HUES48 (cell line): ENCODE measurements around the gene COL12A1.

Experiments
- H3K27ac ChIP-seq: one replicate; pipeline ENCODE4 v1.7.0; 2013; ENCODE audit warnings: low read depth, low read length, inconsistent platforms
- H3K27me3 ChIP-seq: 2 replicates; pipeline ENCODE4 v1.6.1; 2013; ENCODE audit warnings: mild to moderate bottlenecking, low read length; ENCODE audit not compliant: control insufficient read depth, insufficient read depth
- H3K36me3 ChIP-seq: 2 replicates; pipeline ENCODE4 v1.6.1; 2013; ENCODE audit warnings: low read length; ENCODE audit not compliant: control insufficient read depth, insufficient read depth
- H3K4me1 ChIP-seq: 2 replicates; pipeline ENCODE4 v1.6.1; 2013; ENCODE audit warnings: mild to moderate bottlenecking, low read length; ENCODE audit not compliant: control insufficient read depth, insufficient read depth
- H3K4me3 ChIP-seq: 2 replicates; pipeline ENCODE4 v1.5.1; 2013; ENCODE audit warnings: mild to moderate bottlenecking, low read depth, low read length
- H3K9ac ChIP-seq: 2 replicates; pipeline ENCODE4 v1.6.1; 2013; ENCODE audit warnings: mild to moderate bottlenecking, low read depth, low read length, moderate library complexity
- H3K9me3 ChIP-seq: 2 replicates; pipeline ENCODE4 v1.6.1; 2013; ENCODE audit warnings: low read length; ENCODE audit not compliant: control insufficient read depth, insufficient read depth

COL12A1 gene

GRCh38 chr6:75171986-75172385 lies 33.9 kb downstream of the COL12A1 start:
- H3K36me3 ChIP-seq = no peaks in the 10 kb centered on the region
- H3K9ac ChIP-seq = no peak overlapping the region
- peaks cover 23% of the 10 kb centered on the region; the same call in 1 of the 2 replicates for H3K4me1 ChIP-seq
- H3K27ac ChIP-seq = no peak overlapping the region
- H3K27me3 ChIP-seq = no peaks in the 10 kb centered on the region
- H3K9me3 ChIP-seq = no peaks in the 10 kb centered on the region
- no peak overlapping the region for H3K4me3 ChIP-seq

- Histone ChIP-seq H3K36me3 (no peaks in the 10 kb centered on the region), H3K27ac (no peak overlapping the region), H3K4me1 (peaks cover 24% of the 10 kb centered on the region; the same call in 1 of the 2 replicates), H3K9me3 (no peaks in the 10 kb centered on the region), H3K4me3 (no peak overlapping the region), H3K27me3 (no peaks in the 10 kb centered on the region), H3K9ac (no peak overlapping the region)
Observed at GRCh38 chr6:75171567-75171966, 34.3 kb downstream of the COL12A1 start.

GRCh38 chr6:75170691-75171560 lies 34.9 kb downstream of the COL12A1 start:
- Histone ChIP-seq H3K27ac (no peak overlapping the region), H3K4me1 (peaks cover 24% of the 10 kb centered on the region; the same call in 1 of the 2 replicates), H3K27me3 (no peaks in the 10 kb centered on the region), H3K9ac (no peak overlapping the region), H3K9me3 (no peaks in the 10 kb centered on the region), H3K36me3 (no peaks in the 10 kb centered on the region), H3K4me3 (no peak overlapping the region)

GRCh38 chr6:75169689-75170586 lies 35.9 kb downstream of the COL12A1 start:
- no peak overlapping the region for H3K27ac ChIP-seq
- no peak overlapping the region for H3K9ac ChIP-seq
- H3K36me3 ChIP-seq = no peaks in the 10 kb centered on the region
- H3K4me3 ChIP-seq = no peak overlapping the region
- H3K9me3 ChIP-seq = no peaks in the 10 kb centered on the region
- H3K4me1 ChIP-seq = peaks cover 24% of the 10 kb centered on the region; the same call in 1 of the 2 replicates
- H3K27me3 ChIP-seq = no peaks in the 10 kb centered on the region

GRCh38 chr6:75167851-75168250 lies 38.0 kb downstream of the COL12A1 start:
- H3K9me3 ChIP-seq = no peaks in the 10 kb centered on the region
- H3K4me1 ChIP-seq = peaks cover 24% of the 10 kb centered on the region; the same call in 1 of the 2 replicates
- H3K9ac ChIP-seq = no peak overlapping the region
- no peaks in the 10 kb centered on the region for H3K36me3 ChIP-seq
- no peak overlapping the region for H3K4me3 ChIP-seq
- peak overlapping the region; percentile 21 for H3K27ac ChIP-seq
- no peaks in the 10 kb centered on the region for H3K27me3 ChIP-seq

GRCh38 chr6:75167325-75167724 lies 38.5 kb downstream of the COL12A1 start:
- Histone ChIP-seq H3K4me3 (no peak overlapping the region), H3K4me1 (peaks cover 24% of the 10 kb centered on the region; the same call in 1 of the 2 replicates), H3K27me3 (no peaks in the 10 kb centered on the region), H3K36me3 (no peaks in the 10 kb centered on the region), H3K9me3 (no peaks in the 10 kb centered on the region), H3K9ac (no peak overlapping the region), H3K27ac (peak overlapping the region; percentile 21)

GRCh38 chr6:75166773-75167172 lies 39.1 kb downstream of the COL12A1 start:
- Histone ChIP-seq H3K9ac (no peak overlapping the region), H3K27me3 (no peaks in the 10 kb centered on the region)

GRCh38 chr6:75166236-75166635 lies 39.6 kb downstream of the COL12A1 start:
- Histone ChIP-seq H3K36me3 (no peaks in the 10 kb centered on the region), H3K27ac (no peak overlapping the region), H3K4me3 (no peak overlapping the region), H3K27me3 (no peaks in the 10 kb centered on the region), H3K9ac (no peak overlapping the region), H3K9me3 (no peaks in the 10 kb centered on the region), H3K4me1 (peaks cover 21% of the 10 kb centered on the region; the same call in 1 of the 2 replicates)

More at GRCh38 chr6:75166773-75167172, 39.1 kb downstream of the COL12A1 start:
- Histone ChIP-seq H3K9me3 (no peaks in the 10 kb centered on the region), H3K27ac (no peak overlapping the region), H3K4me1 (peaks cover 24% of the 10 kb centered on the region; the same call in 1 of the 2 replicates), H3K36me3 (no peaks in the 10 kb centered on the region), H3K4me3 (no peak overlapping the region)

- H3K4me3 ChIP-seq = no peak overlapping the region
- H3K27me3 ChIP-seq = no peaks in the 10 kb centered on the region
- H3K27ac ChIP-seq = no peak overlapping the region
- 0 out of 2 replicates have a peak, but pooled peaks cover 3% of the 10 kb centered on the region for H3K4me1 ChIP-seq
- H3K36me3 ChIP-seq = no peaks in the 10 kb centered on the region
- H3K9ac ChIP-seq = no peak overlapping the region
- H3K9me3 ChIP-seq = no peaks in the 10 kb centered on the region
Observed at GRCh38 chr6:75158176-75158575, 47.7 kb downstream of the COL12A1 start.

GRCh38 chr6:75157336-75157735 lies 48.5 kb downstream of the COL12A1 start:
- Histone ChIP-seq H3K4me3 (no peak overlapping the region), H3K36me3 (no peaks in the 10 kb centered on the region), H3K9ac (no peak overlapping the region), H3K9me3 (no peaks in the 10 kb centered on the region), H3K27ac (no peak overlapping the region), H3K27me3 (no peaks in the 10 kb centered on the region), H3K4me1 (0 out of 2 replicates have a peak, but pooled peaks cover 3% of the 10 kb centered on the region)
